VCaP (cell line): ENCODE data around the gene KLHL30.

ENCODE experiments used
- H3K27ac ChIP-seq: fragments of 450-650 bp; 2 replicates; pipeline ENCODE4 v1.5.1; 2017
- CTCF ChIP-seq: fragments of 450-650 bp; conservative IDR thresholded peaks from 2 replicates; pipeline ENCODE4 v1.5.1; 2017; ENCODE audit warnings: mild to moderate bottlenecking, moderate library complexity

Gene KLHL30

GRCh38 chr2:238162251-238162845 is 23.9 kb downstream of the KLHL30 start:
- no peak for TF ChIP-seq CTCF
- H3K27ac ChIP-seq: no peak overlapping the region

- TF ChIP-seq CTCF: no peak
- no peak overlapping the region; the same call in 1 of the 2 replicates for H3K27ac ChIP-seq
Measured at GRCh38 chr2:238162846-238163441, 24.5 kb downstream of the KLHL30 start.

GRCh38 chr2:238163481-238164198 is 25.2 kb downstream of the KLHL30 start:
- H3K27ac ChIP-seq: peak overlapping the region; percentile 11; the same call in 1 of the 2 replicates
- TF ChIP-seq CTCF: no peak

- no peak for TF ChIP-seq CTCF
- H3K27ac ChIP-seq: no peak overlapping the region
Measured at GRCh38 chr2:238164906-238165287, 26.4 kb downstream of the KLHL30 start.

GRCh38 chr2:238165288-238165921 is 26.9 kb downstream of the KLHL30 start:
- no peak overlapping the region for H3K27ac ChIP-seq
- TF ChIP-seq CTCF: no peak

- H3K27ac ChIP-seq: no peak overlapping the region
- no peak for TF ChIP-seq CTCF
Measured at GRCh38 chr2:238166391-238167343, 28.2 kb downstream of the KLHL30 start.
